IPS-NIHi7 (cell line): ENCODE results near the gene ADGRG1.

Source experiments
- DNase-seq: peaks from one replicate; pipeline ENCODE4 v3.0.0; 2012; ENCODE audit warnings: mixed read lengths; ENCODE audit errors: extremely low spot score

ADGRG1 gene

DNA sequence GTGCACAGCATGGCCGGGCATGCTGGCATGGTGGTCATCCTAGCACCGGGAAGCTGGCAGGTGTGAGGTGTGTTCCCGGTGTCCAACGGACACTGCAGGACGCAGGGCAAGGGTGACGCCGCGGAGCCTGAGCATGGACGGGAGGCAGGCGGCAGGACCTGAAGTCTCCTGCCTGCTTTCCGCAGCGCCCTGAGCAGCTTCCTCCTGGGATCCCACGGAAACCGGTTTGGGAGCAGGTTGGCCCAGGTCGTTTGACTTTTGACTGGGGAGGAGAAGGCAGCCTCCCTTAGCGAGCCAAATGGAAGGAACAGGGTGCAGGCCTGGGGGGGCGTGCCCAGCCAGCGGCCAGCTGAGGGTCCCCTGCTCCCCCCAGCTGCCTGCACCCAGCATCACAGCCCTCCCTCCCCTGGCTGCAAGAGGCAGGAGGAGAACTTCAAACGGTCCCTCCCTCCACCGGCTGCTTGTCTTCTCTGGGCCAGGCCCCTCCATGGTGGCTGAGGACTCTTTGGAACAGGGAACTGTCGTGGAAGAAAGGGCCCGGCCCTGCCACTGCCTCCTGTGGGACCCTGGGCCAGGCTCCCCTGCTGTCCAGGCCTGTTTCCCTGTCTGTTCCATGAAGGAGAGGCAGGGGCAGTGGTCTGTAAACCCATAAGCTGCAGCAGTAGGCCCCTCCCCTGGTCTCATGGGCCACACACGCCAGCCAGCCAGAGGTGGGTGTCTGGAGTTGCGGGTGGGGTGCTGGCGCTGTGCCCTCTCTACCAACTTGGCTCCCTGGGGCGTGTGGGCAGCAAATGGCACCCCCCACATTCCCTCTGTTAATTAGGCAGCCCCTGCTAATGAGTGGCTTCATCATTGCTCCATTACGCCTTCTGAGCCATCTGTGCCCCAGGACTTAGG lies 7.8 kb upstream of the ADGRG1 start:
- DNase-seq, result no peak

DNA sequence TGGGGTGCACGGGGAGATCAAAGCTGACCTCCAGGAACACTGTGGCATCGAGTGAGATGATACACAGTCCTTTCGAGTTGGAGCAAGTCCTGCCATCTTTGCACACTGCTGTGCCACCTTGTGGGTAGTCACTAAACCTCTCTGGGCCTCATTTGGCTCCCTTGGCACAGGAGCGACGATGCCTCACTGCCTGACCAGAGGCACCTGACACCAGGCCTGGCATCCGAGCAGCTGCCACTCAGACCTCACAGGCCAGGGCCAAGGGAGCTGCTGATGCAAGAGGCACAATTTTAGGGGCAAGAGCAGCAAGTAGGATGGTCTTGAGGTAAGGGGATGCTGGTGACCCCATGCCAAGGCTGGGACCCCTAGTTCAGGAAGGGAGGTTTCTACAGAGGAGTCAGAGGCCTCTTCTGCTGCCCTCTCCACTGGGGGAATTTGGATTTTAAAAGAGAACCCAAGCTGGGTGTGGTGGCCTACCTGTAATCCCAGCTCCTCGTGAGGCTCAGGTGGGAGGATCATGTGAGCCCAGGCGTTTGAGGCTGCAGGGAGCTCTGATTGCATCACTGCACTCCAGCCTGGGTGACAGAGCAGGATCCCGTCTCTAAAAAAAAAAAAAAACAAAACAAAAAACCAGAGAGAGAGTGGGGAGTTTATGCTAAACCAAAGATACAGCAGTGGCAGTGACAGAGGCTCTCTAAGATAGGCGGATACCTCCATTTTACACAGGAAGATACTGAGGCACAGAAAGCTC lies 6.7 kb upstream of the ADGRG1 start:
- DNase-seq, result no peak

DNA sequence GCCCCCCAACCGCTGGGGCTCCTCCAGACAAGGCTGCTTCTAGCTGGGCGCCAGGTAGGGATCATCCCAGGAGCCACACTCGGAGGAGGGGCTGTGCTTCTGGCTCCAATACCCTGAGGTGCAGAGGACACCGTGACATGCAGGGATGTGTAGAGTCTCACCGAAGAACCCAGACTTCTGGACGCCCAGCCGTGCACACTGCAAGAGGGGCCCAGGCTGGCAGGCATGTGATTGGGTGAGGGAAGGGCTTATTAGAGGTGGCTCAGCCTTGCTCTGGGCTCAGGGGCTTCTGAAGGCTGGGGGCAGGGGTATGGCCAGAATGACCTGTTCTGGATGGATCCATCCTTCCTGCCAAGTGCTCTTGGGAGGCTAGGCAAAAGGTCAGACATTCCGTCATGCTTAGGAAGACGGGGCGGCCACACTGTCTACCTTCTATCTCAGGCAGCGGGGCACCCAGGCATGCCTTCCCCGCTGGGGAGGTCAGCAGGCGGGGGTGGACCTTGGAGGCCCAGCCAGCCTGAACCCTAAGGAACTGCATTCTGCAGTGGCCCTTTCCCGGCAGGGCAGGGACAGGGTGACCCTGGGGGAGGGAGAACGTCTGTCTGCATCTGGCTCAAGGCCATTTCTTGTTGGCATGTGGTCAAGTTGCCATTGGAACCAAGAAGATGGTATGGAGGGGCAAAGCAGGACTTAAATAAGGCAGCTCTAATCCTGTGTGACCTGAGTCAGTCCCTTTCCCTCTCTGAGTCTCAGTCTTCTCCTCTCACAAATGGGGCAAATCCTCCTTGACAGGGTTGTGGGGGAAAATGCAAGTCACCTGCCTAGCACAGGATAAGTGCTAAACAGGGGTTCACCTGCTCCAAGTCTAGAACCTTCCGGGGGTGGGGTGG lies 5.8 kb upstream of the ADGRG1 start:
- DNase-seq, result no peak

DNA sequence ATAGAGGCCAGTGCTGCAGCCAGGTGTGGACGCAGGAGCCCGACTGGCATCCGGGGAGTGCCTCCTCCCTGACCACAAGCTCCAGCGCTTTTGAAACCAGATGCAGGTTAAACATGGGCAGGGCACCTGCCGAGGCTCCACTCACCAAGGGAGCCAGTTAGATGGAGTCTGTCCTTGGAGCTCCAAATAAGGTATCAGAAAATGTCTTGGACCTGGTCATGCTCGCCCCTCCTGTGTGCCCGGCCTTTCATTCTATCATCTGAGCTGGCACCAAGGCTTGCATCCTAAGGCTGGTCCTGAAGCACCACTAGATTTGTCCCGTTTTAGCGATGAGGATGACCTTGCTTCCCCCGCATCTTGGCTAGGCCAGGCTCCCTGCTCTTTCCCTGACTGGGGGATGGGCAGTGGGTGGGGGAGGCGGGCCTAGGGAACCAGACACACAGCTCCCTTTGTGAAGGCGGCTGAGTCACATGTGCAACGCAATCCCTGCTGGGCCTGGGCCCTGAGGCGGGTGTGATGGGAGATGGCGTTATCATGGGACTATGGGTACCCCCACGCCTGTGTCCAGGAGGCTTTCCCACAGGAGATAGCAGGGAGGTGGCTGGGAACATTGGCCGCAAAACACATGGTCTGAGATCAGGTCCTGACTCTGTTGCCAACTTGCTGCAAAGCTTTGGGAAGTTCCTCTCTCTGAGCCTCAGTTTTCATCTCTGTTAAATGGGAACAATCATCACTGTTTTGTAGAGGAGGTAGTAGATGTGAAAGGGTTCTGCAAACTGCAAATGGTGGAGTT lies 5.0 kb upstream of the ADGRG1 start:
- peak; percentile 61 for DNase-seq

DNA sequence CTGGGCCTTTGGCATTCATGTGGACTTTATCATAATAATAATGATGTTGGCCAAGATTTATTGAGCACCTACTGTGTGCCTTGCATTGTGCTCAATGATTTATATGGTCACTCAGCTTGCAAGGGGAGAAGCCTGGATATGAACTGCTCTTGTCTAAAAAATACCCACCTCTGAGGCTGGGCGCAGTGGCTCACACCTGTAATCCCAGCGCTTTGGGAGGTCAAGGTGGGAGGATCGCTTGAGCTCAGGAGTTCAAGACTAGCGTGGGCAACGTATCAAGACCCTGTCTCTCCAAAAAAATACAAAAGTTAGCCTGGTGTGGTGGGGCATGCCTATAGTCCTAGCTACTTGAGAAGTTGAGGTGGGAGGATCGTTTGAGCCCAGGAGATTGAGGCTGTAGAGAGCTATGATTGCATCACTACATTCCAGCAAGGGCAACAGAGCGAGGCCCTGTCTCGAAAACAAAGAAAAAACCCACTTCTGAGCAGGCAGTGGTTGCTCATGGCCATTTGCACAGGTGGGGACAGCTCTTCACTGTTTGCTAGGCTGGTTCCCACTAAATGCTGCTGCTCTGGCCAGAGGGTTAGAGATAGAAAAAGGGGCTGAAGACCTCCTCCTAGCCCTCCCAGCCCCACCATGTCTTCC lies 4.3 kb upstream of the ADGRG1 start:
- DNase-seq, result no peak

DNA sequence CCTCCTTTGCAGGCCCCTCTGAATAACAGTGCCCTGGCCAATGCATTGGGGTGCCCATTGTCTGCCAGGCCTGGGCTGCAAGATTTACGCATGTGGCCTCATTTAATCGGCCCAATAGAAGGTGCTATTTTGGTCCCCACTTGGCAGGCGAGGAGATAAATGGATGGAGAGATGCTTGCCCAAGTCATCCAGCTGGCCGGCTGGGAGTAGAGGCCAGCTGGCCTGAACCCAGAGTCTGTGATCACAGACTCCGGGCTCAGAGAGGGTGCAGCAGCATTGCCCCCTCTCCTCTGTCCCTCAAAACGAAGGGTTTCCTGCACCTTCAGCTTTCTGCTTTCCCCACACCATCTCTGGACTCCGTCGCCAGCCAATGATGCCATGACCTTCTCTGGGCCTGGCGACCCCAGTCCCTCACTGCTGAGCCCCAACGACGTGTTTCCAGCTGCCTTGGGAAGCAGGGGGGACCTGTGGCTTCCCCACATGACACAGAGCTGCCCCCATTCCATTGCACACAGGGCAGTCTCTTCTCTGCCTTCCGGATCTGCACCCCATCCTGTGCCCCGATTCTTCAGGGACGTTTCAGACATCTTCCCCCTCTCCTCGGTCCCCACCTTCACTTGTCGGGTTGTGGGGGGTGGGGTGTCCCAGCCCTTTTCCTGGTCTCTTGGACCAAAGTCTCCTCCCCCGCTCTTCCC lies 3.5 kb upstream of the ADGRG1 start:
- DNase-seq, result no peak

DNA sequence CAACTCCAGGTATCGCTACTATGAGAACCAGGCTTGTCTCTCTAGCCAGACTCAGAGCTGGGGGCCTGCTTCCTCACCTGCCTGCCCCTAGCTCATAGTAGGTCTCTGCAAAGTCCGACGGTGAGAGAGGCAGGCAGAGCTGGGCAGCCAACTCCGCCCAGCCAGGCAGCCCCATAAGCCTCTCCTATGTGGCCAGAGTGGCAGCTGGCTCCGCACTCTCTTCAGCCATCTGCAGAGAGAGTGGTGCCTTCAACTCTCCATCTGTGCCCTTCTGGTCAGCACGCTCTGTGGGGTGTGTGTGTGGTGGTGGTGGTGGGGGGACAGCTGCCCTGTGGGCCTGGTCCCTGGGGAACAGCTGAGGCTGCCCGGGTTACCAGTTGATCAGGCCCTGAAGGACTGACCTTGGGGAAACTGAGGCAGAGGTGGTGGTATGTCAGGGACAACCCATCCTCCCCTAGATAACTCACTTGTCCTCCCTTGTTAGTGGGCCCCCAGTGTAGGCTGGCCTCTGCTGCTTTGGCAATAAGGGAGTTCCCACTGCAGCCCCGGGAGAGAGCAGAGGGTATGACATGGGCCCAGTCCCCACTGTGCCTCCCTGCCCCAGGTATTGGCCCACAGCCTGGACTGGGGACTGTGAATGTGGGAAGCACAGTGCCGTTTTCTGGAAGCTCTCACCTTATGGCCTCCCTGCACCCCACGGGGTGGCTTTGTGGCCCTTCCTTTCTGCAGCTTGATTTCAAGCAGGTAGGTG lies 1.8 kb upstream of the ADGRG1 start:
- DNase-seq, result no peak

DNA sequence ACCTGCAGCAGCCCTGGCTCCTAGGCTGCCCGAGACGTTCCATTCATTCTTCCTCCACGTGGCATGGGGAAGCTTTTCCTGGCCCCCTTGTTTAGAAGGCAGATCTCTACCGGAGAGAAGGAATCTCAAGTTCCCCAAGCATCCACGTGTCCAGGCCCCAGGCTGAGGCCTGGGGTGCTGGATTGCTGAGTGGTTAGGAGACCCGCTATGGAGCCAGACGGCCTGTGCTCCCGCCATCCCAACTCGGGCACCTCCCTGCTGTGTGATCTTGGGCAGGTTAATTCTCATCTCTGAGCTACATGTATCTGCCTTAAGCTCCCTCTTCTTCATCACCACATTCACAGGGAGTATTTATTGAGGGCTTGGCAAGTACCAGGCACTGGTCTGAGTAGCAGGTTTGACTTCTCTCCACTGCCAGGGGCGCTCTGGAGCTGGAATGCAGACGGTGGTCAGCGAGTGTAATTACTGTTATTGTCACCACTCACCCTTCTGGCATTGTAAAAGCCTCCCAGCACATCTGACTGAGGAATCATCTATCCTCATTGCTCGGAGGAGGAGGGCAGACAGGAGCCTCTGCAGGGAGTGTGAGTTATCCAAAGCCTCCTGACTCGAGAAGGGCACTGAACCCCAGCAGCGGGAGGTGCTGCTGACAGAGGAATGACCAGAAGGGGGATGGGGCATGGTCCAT lies 1.1 kb upstream of the ADGRG1 start:
- peak; percentile 53 for DNase-seq

DNA sequence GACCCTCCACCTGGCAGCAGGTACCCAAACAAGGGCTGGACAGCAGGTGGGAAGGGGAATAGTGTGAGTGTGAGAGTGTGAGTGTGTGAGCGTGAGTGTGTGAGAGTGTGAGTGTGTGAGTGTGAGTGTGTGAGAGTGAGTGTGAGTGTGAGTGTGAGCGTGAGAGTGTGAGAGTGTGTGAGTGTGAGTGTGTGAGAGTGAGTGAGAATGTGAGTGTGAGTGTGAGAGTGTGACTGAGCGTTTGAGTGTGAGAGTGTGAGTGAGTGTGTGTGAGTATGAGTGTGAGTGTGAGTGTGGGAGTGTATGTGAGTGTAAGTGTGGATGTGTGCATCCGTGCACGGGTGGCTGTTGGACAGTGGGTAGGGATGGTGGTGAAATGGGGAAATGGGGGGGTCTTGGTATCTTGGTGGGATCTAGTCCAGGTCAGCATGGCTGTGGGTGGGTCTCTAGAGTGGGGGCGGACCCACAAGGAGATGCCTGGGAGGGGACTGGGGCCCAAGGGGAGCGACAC lies 408 bp downstream of the ADGRG1 start:
- DNase-seq, result no peak

DNA sequence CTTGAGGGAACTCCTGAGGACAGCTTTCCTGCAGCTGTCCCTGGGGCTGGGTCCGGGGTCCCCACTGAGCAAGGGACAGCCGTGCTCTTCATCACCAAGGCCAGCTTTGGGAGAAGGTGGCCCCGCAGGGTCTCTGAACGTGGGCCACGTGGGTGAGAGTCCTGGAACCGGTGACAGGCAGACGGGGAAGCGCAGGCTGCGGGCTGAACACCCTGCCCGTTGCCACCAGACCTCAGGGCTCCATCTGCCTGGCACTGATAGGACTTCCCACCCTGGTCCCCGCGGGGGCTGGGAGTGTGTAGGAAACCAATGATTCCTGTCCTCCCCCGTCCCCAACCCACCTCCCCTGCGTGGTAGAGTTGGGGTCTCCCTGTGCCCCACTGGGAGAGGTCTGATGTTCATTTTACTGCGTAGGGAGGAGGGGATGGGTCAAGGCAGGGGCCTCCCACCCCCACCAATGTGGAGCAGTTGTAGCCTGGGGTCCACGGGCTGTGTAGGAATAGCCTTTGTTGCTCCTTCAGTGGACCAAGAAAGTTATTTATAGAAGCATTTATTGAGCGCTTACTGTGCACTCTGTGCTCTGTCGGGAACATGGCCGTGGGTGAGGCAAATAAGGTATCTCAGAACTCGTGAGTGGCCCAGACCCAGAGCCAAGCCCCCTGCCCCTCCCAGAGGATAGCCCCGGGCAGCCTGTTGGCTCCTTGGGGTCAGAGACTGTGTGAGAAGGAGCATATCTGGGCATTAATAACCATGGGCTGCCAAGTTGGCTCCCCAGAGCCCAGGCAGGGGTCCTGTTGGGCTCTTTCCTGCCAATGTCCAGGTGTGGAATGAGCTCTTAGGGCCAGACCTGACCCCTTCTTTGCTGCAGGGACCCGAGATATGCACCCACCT lies 1.3 kb downstream of the ADGRG1 start:
- no peak for DNase-seq

DNA sequence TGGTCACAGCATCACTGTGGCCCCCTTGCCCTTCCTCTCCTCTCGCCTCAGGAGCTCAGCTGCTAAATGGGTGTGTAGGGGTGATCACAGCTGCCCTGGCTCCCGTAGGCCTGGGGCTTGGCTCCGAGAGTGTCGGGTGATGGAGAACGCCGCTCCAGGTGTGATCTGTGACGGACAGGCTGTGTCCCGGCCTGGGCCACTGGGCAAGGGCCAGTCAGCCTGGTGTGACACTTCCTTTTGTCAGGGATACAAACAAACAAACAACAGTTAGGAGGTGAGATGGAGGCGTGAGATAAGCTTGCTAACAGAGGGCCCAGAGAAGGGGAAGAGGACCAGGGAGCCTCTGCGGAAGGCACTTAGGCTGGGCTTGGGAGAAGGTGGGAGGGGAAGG lies 2.0 kb downstream of the ADGRG1 start:
- no peak for DNase-seq

DNA sequence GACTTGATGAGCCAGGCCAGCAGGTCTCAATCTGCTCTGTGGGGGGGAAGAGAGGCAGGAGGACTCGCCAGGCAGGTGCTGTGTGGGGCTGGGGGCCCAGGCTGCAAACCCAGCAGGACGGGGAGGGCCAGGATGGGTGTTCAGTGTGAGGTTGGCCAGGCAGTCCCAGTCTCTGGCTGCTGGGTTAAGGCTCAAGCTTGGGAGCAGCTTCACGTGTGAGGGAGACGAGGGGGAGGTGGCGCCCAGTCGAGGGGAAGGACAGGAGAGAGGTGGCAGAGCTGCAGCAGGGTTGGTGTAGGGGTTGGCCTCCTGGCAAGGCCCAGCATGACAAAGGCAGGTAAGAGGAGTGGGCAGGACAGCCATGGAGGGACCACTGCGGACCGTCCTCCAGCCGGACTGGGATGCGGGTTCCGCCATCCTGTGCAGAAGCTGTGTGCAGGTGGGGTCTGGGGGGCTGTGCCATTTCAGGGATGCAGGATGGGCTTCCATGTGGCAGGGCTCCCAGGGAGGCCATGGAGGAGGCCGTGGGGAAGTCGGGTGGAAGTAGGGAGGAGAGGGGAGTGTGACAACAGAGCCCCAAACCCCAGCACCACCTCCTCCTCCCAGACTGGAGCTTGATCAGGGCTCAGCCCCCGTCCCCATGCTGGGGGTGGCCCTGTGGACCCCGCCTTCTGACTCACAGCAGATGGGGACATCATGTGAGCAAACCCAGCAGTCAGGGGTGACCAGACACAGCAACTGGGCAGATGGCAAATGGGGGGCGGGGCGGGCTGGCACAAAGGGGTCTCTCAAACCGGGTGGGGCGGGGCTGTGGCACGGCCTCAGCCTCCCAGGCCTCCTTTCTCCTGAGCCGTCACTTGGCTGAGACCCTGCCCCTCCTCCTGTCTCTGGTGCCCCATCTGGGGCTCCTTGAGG lies 2.8 kb downstream of the ADGRG1 start:
- DNase-seq, result no peak

DNA sequence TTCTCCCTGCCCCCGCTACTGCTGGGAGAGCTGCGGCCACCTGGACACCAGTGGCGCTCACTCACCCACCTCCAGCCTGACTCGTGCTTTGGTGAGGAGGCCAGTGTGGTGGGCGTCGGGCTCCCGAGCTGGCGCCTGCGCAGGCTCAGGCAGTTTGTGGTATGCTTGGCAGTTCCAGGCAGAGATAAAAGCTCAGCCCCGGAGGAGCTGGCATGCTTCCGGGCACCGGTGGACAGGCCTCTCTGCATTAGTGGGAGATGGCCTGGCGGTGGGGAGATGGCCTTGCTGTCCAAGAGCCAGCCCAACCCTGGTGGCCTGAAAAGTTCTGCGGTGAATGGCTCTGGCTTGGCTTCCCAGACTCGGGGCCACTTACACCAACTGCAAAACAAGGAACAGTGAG lies 4.1 kb downstream of the ADGRG1 start:
- no peak for DNase-seq

DNA sequence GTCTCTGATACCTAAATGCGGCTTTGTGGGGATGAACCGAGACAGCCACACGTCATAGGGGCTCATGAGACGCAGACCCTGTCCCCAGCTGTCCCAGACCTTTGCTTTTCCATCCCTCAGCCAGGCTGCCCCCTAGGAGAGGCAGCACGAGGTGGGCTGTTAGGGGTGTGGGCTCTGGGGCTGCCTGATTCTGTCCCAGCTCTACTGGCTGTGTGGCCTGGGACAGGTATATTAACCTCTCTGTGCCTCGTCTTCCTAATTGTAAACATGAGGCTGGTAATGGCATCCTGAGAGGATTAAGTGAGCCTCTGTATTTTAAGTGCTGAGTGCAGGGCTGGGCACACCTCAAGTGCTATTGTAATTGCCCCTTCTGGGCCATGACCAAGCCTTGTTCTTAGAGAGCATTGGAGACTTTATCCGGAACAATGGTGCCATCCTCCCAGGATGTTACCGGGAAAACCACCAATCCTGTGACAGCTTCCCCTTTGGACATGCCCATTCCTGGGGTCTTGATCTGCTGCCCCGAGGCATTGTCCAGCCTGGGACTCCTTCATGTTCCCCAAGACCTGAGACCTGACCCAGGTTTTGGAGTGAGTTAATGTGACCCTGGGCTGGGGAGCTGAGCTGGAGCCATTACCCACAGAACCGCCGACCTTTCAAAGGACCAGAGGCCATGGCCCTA lies 5.1 kb downstream of the ADGRG1 start:
- no peak for DNase-seq

DNA sequence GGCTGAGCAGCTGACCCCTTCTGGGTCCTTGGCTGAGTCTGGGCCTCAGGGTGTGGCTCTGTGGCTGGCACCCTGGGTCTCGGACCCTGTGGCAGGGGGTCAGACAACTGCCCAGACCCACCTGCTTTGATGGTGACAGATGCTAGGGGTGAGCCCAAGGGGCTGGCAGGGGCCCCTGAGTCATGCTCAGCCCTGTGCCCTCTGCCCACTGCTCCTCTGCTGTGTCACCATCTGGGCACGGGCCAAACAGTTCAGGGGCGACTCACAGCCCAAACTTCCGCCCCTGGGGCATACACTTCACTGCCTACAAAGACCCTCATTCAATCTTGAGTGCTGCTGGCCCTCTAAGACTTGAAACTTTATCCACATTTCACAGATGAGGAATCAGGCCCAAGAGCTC lies 5.7 kb downstream of the ADGRG1 start:
- DNase-seq, result no peak
